HG03045 (cell line): ENCODE results near the gene TAB2.

Source experiments
- ATAC-seq: cut with Tn5 transposase; IDR thresholded peaks from one replicate; pipeline ENCODE4 v1.9.1; 2021; ENCODE audit warnings: mild to moderate bottlenecking, moderate library complexity; ENCODE audit not compliant: unreplicated experiment

The TAB2 gene

DNA sequence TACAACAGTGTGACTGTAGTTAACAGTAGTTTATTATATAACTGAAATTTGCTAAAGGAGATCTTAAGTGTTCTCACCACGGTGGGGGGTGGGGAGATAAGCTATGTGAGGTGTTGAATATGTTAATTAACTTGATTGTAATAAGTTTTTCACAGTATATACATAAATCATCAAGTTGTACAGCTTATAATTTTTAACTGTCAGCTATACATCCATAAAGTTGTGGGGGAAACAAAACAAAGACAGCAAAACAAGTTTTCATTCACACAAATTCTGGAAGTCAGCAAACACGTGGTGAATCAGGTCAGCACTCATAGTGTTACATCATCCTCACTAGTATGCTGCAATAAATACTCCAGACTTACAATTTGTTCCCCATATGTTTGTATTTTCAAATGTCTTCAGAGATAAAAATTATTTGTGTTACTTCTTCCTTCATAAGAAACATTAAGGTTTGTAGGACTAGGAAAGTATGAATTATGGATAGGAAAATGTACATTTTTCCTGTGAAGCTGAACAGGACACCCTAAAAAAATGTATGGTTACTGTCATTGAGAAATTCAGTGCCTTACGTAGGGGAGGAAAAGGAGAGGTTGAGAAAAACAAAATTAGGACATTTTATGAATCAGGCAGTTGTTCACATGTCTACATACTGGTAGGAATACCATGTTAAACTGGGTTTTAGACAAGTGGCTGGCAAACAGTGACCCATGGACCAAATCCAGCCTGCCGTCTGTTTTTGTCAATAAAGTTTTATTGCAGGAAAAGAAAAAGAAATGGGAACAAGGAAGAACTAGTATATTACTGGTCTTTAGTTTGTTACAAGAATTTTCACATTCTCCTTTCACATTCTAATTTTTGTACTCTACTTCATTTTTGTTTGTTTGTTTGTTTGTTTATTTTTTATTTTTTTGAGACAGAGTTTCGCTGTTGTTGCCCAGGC lies 88.6 kb downstream of the TAB2 start:
- ATAC-seq = no peak

GRCh38 chr6:149409617-149410016 lies 92.1 kb downstream of the TAB2 start:
- no peak for ATAC-seq

- no peak for ATAC-seq
Observed at GRCh38 chr6:149410557-149410956, 93.0 kb downstream of the TAB2 start.

DNA sequence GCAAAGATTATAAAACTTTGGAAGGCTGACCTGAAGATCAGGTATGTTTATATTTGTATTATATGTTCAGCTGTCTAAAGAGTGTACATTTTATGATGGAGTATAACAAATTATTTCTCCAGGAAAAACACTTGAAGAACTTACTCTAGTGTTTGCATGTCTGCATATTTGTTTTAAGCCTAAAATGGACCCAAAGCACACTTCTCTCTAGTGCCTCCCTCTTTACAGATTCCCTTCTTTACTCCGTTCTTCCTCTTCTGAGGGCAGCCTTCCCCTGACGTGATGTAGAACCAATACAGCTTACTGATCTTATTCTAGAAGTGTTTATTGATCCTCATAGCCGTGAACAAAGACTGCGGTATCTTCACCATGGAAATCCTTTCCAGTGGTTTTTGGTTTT lies 96.5 kb downstream of the TAB2 start:
- no peak for ATAC-seq

- no peak for ATAC-seq
Observed at GRCh38 chr6:149414821-149415220, 97.3 kb downstream of the TAB2 start.

DNA sequence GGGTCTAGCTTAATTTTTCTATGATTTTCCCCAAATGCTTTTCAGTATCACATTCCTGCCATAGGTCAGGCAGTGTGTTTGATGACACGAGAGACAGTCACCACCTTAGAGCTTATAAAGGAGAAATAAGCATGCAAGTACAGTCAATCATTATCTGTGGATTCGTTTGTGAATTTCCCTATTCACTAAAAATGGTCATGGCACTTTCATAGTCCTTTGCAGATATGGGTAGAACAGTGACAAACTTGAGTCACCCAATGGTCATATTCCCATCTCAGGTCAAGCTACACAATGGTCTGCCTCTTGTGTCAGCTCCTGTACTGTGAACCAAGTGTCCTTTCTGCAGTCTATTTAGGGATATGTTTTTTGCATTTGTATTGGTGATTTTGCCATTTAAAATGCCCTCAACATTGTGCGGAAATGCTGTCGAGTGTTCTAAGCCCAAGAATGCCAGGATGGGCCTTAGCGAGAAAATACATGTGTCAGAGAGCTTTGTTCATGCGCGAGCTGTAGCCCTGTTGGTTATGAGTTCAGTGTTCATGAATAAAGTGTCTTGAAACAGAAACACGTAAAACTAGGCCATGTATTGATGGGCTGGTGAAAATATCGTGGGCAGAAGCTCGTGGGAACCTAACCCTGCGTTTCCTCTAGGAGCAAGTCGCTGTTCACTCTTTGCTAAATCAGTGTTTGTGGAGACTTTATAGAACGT lies 102.3 kb downstream of the TAB2 start:
- ATAC-seq = no peak

DNA sequence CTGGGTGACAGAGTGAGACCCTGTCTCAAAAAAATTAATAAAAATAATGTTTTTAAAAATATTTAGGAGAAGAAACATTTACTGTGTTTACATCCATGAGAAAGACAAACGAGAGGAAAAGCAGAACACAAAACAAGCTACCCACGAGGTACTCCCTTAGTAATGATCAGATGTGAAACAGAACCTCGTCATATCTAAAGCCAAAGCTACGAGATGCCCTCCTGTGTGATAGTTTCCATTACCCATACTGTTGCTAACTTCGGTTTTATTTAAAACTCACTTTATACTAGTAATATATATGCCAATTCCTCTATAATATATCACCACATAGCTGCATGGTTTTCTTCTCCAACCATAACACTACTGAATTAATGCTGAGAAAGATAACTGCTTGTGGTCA lies 103.6 kb downstream of the TAB2 start:
- ATAC-seq = no peak

DNA sequence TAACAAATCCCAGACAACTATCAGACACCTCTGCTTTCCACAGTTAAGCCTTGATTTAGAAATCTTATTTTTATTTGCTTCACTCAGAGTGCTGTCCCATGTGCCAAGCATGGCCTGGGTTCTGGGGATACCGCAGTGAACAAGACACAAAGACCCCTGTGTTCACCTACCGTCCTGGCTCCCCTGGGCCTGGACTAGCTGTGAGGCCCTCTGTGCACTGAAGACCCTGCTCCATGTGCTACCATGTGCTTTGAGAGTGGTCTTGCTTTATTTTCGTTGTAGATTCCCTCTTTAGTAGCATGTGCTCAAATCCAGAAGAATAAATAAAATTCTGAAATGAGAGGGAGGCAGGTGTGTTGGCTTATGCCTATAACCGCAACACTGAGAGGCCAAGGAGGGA lies 105.1 kb downstream of the TAB2 start:
- no peak for ATAC-seq

- no peak for ATAC-seq
Observed at GRCh38 chr6:149423964-149424440, 106.5 kb downstream of the TAB2 start.

DNA sequence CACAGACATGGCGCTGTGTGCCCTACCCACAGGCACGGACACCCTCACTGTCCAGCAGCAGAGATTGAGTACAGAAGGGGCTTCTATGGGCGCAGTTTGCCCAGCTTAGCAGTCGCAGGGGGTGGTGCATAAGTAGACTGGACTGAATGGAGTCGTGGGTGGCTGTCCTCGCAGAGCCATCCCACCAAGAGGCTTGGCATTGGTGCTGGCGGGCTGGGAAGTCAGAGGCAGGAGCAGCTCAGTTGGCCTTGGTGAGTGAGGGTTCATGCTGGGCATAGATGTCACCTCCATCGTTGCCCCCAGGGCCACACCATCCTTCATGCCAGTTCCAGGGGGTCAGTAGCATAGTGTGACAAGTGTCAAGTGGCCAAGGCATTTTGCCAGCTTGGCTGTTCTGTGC lies 107.7 kb downstream of the TAB2 start:
- no peak for ATAC-seq

DNA sequence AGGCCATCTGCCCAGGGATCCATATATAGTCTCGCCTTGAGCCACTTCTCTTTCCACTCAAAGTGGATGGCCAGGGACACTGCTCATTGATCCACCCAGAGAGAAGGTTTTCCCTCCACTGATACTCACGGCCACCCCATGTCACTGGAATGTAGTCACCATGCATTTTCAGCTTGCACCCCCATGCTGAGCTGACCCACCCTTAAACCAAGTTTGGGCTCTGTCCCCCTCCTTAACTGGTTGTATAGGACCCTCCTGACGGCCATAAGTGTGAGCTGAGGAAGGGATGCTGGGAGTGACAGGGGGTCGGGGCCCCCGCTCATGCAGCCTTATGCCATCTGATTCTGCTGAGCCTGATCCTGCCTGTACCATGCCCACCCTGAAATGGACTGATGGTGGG lies 108.2 kb downstream of the TAB2 start:
- ATAC-seq = no peak

- ATAC-seq = no peak
Observed at GRCh38 chr6:149428606-149429005, 111.1 kb downstream of the TAB2 start.

GRCh38 chr6:149429427-149430360 lies 112.2 kb downstream of the TAB2 start:
- ATAC-seq = no peak

DNA sequence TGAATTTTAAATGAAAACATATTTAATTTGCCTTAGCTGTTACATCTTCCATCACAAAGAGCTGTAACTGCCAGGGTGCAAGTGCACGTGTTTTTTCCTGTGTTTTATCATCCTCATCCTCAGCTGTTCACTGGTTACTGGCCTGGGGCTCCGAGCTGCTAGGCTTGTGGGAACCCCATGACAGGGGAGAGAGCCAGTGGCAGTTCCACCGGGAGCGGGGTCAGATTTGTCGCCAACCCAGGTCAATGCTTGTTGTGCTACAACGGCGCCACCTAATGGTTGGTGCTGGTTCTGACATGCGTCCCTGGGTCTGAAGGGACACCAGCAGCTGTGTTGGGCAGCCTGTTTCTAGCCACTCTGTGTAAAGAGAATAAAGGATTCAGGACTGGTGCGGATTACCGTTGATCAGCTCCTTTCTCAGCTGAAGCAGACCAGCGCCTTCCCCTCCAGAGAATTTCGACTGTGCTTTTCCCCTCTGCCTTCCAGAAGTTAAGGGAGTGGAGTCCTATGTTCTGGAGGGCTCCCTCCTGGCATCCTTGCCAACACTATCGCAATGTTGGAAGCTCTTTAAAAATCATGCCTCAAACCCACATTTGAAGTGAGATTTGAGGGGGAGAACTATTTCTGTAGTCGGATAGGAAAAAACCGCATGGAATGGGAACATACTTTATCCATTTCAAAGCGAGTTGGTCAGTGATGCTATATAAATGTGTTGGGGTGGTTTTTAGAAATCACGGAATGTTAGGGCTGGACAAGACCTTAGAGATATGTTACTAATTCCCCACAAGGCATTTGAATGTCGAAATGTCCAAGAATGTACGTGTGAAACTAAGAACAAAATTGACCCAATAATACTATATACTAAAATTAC lies 114.6 kb downstream of the TAB2 start:
- ATAC-seq = no peak

- ATAC-seq = no peak
Observed at GRCh38 chr6:149433405-149433804, 115.9 kb downstream of the TAB2 start.

GRCh38 chr6:149433881-149434280 lies 116.4 kb downstream of the TAB2 start:
- ATAC-seq = no peak

GRCh38 chr6:149435919-149436586 lies 118.5 kb downstream of the TAB2 start:
- no peak for ATAC-seq

DNA sequence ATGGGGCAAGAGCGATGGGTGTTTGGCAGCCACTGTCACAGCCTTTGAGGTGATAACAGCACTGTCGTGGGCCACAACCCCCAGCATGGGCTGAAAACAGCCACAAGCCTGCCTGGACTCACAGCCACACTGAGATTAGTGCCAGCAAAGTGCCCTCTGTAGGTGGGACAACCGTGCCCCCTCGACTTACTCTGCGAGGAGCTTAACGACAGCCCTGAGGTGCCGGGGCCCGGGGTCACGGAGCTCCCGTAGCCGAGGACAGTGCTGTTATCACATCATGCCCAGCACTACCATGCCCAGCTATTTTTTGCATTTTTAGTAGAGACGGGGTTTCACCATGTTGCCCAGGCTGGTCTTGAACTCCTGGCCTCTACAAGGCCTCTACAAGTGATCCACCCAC lies 119.1 kb downstream of the TAB2 start:
- ATAC-seq = no peak

DNA sequence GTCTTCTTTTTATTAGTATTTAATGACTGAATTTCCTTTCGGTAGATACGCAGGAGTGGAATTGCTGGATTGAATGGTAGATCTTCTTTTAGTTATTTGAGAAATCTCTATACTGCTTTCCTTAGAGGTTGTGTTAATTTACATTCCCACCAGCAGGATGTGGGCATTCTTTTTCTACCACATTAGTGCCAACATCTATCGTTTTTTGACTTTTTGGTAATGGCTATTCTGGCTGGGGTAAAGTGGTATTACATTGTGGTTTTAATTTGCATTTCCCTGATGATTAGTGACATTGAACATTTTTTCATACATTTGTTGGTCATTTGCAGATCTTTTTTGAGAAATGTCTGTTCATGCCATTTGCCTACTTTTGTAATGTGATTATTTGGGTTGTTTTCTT lies 119.7 kb downstream of the TAB2 start:
- ATAC-seq = no peak
